Pulmonary artery endothelial cell (primary cell): Measurements from ENCODE around the gene SMPD4. TPM values are rescaled to one million over a fixed set of nuclear protein-coding genes. Genes with fewer than 3 reads are reported as not detected.
"Not testable (repeated sequence)": the region's sequence is repeated elsewhere in the genome, so short reads cannot be mapped to it uniquely, and the experiment has no call there.

Experiments
- DNase-seq: peaks from one replicate; pipeline ENCODE4 v3.0.0-alpha.2; 2011; ENCODE audit warnings: low read depth, low spot score
- total RNA-seq: library from RNA; depleted of rRNA; stranded (reverse); fragments of >200 nt; gene quantifications from 2 replicates; pipeline ENCODE4 v1.2.3, GENCODE V29; 2014

SMPD4 gene
- total RNA-seq, 1 donor from 2014 or later = 14.8 TPM

GRCh38 chr2:130157825-130158514, 23.4 kb downstream of the SMPD4 start:
- DNase-seq = not testable (repeated sequence)

DNA sequence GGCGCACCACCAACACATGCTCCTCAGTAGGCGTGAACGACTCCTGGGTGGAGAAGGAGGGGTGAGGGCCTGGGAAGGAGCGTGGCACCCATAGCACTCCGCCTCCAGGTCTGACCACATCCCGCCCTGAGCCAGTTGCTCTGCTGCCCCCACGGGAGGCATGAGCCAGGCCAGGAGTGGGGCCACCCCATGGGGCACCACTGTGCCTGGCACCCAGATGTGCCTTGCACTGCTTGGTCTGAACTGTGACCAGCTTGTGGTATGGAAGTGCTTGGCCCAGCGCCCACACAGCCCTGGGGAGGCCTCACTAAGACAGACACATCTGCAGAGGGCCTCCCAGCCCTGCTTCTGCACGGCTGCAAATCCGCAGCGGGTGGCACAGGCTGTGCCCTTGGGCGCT, 24.0 kb downstream of the SMPD4 start:
- DNase-seq = not testable (repeated sequence)

- no peak for DNase-seq
These were observed 24.8 kb downstream of the SMPD4 start for GRCh38 chr2:130156624-130157004.

GRCh38 chr2:130155956-130156623, 25.3 kb downstream of the SMPD4 start:
- not testable (repeated sequence) for DNase-seq

- DNase-seq = no peak
These were observed 26.3 kb downstream of the SMPD4 start for GRCh38 chr2:130154773-130155765.

DNA sequence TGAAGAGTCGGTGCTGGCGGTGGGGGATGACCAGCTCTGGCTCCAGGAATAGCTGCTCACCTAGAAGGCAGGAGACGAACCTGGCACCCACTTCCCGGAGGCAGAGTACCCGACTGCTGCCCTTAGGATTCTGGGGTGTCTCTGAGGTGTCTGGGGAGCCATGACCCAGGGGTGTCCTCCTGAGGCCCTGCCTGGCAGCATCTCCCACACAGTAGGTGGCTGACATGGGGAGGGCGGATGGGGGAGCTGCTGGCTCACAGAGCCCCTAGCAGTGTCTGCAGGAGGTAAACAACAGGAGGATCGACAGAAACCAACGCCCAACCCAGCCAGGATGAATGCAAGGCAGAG, 27.0 kb downstream of the SMPD4 start:
- not testable (repeated sequence) for DNase-seq

- not testable (repeated sequence) for DNase-seq
These were observed 27.5 kb downstream of the SMPD4 start for GRCh38 chr2:130153721-130154422.

GRCh38 chr2:130152816-130153595, 28.4 kb downstream of the SMPD4 start:
- no peak for DNase-seq

DNA sequence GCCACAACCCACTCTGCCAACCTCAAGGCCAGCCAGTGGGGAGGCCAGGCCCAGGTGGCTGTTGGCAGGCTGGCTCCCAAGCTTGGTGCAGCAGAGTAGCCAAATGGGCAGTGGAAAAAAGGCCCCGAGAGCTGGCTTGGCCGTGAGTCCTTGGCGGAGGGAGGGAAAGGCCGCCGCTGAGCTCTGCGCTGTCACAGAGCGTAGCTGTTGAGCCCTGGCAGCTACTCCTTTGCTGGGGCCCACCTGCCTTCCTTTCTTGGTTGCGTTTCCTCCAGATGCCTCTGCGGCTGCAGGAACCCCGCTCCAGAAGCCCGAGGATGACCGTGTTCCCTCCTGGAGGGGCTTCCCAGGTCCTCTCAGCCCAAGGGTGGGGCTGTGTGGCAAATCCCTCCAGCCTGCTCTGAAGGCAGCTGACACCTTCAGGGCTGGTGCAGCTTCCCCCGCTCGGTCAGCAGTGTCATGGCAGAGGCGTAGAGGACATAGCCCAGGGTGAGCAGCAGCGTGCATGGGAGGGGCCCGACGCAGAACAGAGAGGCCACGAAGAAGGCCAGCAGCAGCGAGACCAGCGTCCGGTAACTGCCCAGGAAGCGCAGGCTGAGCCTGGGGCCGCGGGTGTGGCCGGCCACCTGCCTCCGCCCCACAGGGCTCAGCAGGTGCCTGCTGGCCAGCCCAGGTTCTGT, 29.1 kb downstream of the SMPD4 start:
- not testable (repeated sequence) for DNase-seq

- DNase-seq = not testable (repeated sequence)
These were observed 30.3 kb downstream of the SMPD4 start for GRCh38 chr2:130151145-130151512.

GRCh38 chr2:130150181-130151144, 30.9 kb downstream of the SMPD4 start:
- DNase-seq = no peak

DNA sequence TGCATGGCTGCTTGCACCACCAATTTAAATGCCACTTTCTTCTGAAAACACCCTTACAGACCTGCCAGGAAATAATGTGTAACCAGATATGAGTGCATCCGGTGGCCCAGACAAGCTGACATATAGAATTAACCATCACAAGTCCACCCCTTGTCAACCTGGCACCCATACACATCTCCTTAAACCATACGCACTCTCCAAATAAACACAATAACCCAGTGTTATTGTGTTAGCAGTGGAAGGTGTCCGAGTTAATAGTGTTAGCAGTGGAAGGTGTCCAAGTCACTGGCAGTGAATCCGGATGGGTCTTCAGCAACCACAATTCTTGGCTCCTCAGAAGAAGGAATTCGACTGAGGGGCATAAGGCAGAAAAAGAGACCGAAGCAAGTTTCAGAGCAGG, 32.9 kb downstream of the SMPD4 start:
- not testable (repeated sequence) for DNase-seq

GRCh38 chr2:130145006-130145414, 36.4 kb downstream of the SMPD4 start, which contains the start of gene CCDC74B:
Gene CCDC74B (minus strand): TSS chr2:130145112. CDS start chr2:130144996, 116 bp downstream.
- DNase-seq = not testable (repeated sequence)

DNA sequence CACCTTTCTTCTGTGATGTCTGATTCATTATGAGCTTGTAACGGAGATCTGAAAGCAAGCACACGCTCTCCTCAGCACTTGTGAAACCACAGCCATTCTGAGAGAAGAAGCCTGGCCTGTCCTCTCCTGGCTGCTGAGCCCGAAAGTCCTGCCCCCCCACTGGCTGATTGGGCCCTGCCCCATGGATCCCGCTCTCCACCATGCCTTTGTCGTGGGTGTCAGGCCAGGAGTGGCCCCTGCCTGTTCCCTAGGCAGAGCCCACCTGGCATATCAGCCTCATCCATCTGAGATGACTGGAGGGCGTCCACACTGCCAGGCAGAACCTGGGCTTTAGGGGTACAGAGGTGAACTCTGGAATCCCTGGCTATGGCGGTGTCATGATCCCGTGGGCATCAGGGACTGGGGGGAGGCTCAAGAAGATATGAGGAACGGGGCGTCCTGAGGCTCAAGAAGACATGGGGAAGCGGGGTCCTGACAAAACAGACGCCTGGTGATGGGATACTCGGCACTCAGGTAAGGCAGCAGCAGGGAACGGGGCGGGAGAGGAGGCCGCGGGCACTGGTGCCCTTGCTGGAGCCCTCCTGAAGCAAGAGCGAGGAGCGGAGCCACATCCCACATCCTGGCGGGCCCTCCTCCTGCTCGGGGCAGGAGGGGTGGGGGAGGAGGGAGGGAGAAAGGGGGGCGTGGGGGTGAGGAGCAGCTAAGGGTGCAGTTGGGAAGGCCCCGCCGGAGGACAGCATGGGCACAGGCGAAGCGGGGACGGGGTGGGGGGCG, 37.9 kb downstream of the SMPD4 start:
- DNase-seq = not testable (repeated sequence)

GRCh38 chr2:130142396-130143265, 38.8 kb downstream of the SMPD4 start:
- not testable (repeated sequence) for DNase-seq

DNA sequence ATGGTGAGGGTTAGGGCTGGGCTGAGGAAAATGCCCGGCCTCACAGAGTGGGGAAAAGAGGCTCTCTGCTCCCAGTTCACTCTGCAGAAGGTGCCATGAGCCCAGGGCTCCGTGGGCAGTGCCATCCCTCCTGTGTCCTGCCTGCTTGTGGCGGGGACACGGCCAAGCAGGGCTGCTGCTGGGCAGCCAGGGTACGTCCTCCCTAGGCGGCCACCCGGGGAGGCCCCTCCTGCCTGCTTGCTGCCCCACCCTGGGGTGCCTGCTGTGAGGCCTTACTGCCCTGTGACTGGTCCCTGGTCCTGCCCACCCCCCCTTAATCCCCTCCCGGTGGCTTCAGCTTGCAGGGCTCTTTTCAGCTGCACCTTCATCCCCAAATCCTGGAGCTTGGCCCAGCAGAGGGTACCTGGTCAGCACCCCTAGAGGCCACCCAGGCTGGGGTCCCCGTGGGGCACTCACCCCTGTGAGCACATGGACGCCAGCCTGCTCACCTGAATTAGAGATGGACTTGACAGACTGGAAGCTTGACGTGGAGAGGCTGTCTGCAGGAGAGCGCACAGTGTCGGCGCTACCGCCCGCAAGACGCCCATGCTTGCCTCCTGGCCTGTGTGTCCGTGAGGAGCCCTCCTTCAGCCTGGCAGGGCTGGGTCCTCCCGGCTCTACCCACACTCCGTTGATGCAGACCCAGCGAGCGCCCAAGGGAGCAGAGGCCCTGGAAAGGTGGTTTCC, 39.6 kb downstream of the SMPD4 start:
- not testable (repeated sequence) for DNase-seq
